Measurements from ENCODE around the gene SLC45A1. TPM values are rescaled to one million over a fixed set of nuclear protein-coding genes. Genes with fewer than 3 reads are reported as not detected.

Gene SLC45A1
- total and polyA plus RNA-seq, 2 experiments from 2014 or later: 0.27 to 1.0 TPM

DNA sequence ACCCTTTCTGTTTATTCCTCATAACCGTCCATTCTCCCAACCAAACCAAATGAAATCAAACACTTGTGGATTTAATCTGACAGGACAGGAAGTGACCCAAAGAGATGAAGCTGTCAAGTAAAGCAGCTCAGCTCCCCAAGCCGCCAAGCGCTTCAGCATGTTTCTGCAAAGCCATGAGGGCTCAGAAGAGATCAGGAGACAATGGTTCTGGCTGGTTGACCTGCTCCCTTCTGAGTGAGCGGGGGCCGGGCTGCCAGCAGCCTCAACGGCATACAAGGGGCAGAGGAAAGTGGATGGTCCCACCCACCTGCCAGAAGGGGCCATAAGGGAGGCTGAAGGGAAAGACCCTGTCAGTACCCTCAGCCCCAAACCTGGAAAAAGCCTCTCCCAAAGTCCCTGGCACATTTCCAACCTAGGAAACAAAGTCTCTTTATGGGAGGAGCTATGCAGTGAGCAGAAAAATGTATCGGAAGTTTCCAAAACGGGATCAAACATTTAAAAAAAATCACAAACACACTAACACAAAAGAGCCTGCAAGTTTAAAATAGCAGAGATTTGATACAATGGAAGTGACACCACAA lies 45.4 kb downstream of the SLC45A1 start:
- Histone ChIP-seq H3K79me2 (peaks cover 57% of the 10 kb centered on the region), H3K36me3 (replicated peaks; ENCODE audit: insufficient read depth, low read depth) (no peaks in the 10 kb centered on the region), H2AFZ (no peak overlapping the region), H3K4me1 (ENCODE audit: insufficient read depth) (peaks cover 27% of the 10 kb centered on the region), H3K4me2 (no peak overlapping the region), H3K27me3 (no peaks in the 10 kb centered on the region), H4K20me1 (ENCODE audit: insufficient read depth, poor library complexity, severe bottlenecking) (peaks cover 46% of the 10 kb centered on the region), H3K4me3 (no peak overlapping the region), H3K9me2 (replicated peaks; ENCODE audit: insufficient read depth) (no peaks in the 10 kb centered on the region), H3K27ac (no peak overlapping the region), H3K9me3 (ENCODE audit: low read depth) (no peaks in the 10 kb centered on the region)
- WGBS (ENCODE audit: low lambda C conversion rate, missing lambda C conversion rate): 80% methylated on average over 8 of the region's 8 CpGs
- no peak for DNase-seq (ENCODE audit: low spot score)
- TF ChIP-seq, protein P1, sequence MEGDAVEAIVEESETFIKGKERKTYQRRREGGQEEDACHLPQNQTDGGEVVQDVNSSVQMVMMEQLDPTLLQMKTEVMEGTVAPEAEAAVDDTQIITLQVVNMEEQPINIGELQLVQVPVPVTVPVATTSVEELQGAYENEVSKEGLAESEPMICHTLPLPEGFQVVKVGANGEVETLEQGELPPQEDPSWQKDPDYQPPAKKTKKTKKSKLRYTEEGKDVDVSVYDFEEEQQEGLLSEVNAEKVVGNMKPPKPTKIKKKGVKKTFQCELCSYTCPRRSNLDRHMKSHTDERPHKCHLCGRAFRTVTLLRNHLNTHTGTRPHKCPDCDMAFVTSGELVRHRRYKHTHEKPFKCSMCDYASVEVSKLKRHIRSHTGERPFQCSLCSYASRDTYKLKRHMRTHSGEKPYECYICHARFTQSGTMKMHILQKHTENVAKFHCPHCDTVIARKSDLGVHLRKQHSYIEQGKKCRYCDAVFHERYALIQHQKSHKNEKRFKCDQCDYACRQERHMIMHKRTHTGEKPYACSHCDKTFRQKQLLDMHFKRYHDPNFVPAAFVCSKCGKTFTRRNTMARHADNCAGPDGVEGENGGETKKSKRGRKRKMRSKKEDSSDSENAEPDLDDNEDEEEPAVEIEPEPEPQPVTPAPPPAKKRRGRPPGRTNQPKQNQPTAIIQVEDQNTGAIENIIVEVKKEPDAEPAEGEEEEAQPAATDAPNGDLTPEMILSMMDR (IDR thresholded peaks at IDR 0.05; ENCODE audit: poor library complexity): no peak
- TF ChIP-seq EZH2 (IDR thresholded peaks at IDR 0.05; ENCODE audit: borderline replicate concordance) (no peak), EZH2phosphoT487 (IDR thresholded peaks at IDR 0.05; ENCODE audit: low read depth, severe bottlenecking, unreplicated experiment) (no peak)

DNA sequence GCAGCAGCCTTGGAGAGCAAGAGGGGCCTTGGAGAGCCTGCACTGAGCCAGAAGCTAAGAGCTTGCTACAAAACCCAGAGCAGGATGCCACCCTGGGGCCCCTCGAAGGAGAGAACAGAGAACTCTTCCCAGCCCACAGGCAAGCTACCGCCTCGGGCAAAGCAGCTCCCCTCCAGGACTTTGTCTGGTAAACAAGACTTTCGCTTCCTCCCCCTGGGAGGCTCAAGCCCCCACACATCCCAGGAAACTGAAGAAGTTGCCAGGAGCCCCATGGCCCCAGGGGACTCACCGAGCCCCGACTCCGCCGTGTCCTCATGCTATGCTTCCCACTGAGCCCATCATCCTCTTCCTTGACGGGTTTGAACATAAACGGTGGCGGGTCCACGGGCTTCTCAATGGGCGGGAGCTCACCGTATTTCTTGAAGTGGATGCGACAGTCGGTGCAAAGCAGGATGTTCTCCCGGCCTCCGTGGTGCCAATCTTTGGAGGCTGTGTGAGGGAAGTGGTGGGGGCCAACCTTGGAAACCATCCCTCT lies 45.9 kb downstream of the SLC45A1 start:
- 88% methylated on average over 18 of the region's 18 CpGs for WGBS (ENCODE audit: low lambda C conversion rate, missing lambda C conversion rate)
- Histone ChIP-seq H3K27ac (no peak overlapping the region), H3K4me1 (ENCODE audit: insufficient read depth) (peaks cover 27% of the 10 kb centered on the region), H3K79me2 (peaks cover 63% of the 10 kb centered on the region), H3K36me3 (replicated peaks; ENCODE audit: insufficient read depth, low read depth) (no peaks in the 10 kb centered on the region), H3K27me3 (no peaks in the 10 kb centered on the region), H3K4me3 (no peak overlapping the region), H3K9me3 (ENCODE audit: low read depth) (no peaks in the 10 kb centered on the region), H4K20me1 (ENCODE audit: insufficient read depth, poor library complexity, severe bottlenecking) (peaks cover 51% of the 10 kb centered on the region), H3K4me2 (no peak overlapping the region), H3K9me2 (replicated peaks; ENCODE audit: insufficient read depth) (no peaks in the 10 kb centered on the region), H2AFZ (no peak overlapping the region)
- no peak for DNase-seq (ENCODE audit: low spot score)
- TF ChIP-seq, protein P1 (IDR thresholded peaks at IDR 0.05; ENCODE audit: poor library complexity): no peak
- TF ChIP-seq EZH2 (IDR thresholded peaks at IDR 0.05; ENCODE audit: borderline replicate concordance): no peak
- TF ChIP-seq EZH2phosphoT487 (IDR thresholded peaks at IDR 0.05; ENCODE audit: low read depth, severe bottlenecking, unreplicated experiment): no peak

DNA sequence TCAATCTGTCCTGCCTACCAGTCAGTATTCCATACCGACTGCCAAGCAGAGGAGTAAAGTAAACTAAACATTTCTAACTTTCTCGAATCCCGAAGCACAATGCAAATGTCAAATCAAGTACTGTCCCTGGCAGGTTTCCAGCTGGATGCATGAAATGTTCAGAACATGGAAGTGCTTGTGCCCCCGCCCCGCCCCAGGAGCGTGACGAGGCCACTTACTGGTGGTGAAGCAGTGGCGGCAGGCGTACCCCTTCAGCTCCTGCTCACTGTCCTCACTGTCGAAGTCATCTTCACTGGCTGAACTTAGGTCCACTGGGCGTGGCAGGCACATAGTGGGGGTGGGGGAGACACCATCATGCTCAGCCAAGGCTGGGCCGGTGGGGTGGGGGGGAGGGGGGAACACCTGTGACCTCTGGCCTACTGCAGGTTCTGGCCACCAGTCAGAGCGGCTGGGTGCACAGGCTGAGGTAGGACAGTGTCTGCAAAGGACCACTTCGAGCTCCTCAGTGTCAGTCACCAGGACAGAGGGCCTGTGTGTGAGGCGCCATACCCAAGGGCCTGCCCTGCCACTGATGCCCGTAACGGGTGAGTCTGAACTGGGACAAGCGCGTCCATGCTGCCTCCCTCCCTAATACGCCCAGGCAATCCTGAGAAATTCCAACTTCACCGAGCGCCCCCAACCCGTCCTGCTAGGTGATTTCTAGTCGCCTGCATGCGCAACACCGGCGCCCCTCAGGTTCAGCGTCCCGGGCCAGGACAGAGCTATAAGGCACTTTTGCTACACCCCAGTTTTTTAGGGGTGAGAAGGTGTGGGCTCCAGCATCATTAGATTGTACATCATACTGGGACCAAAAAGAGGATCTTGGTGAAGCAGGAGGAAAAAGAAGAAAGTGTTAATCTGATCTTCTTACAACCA lies 46.9 kb downstream of the SLC45A1 start:
- no peaks in the 10 kb centered on the region for H3K9me3 ChIP-seq (ENCODE audit: low read depth)
- no peak for DNase-seq (ENCODE audit: low spot score)
- H3K4me1 ChIP-seq (ENCODE audit: insufficient read depth): peaks cover 27% of the 10 kb centered on the region
- H3K36me3 ChIP-seq (replicated peaks; ENCODE audit: insufficient read depth, low read depth): no peaks in the 10 kb centered on the region
- 90% methylated on average over 28 of the region's 29 CpGs for WGBS (ENCODE audit: low lambda C conversion rate, missing lambda C conversion rate)
- H3K4me2 ChIP-seq: no peak overlapping the region
- H3K9me2 ChIP-seq (replicated peaks; ENCODE audit: insufficient read depth): no peaks in the 10 kb centered on the region
- no peak for TF ChIP-seq EZH2phosphoT487 (IDR thresholded peaks at IDR 0.05; ENCODE audit: low read depth, severe bottlenecking, unreplicated experiment)
- TF ChIP-seq, protein P1 (IDR thresholded peaks at IDR 0.05; ENCODE audit: poor library complexity): no peak
- TF ChIP-seq EZH2 (IDR thresholded peaks at IDR 0.05; ENCODE audit: borderline replicate concordance): no peak
- H3K79me2 ChIP-seq: peaks cover 72% of the 10 kb centered on the region
- no peak overlapping the region for H3K4me3 ChIP-seq
- no peak overlapping the region for H2AFZ ChIP-seq
- H3K27me3 ChIP-seq: no peaks in the 10 kb centered on the region
- peaks cover 58% of the 10 kb centered on the region for H4K20me1 ChIP-seq (ENCODE audit: insufficient read depth, poor library complexity, severe bottlenecking)
- no peak overlapping the region for H3K27ac ChIP-seq
